GM12873 (cell line): Measurements from ENCODE around the gene FYN.

Experiments used
- CTCF ChIP-seq: IDR thresholded peaks from 2 replicates; pipeline ENCODE4 v1.5.1; 2012; ENCODE audit warnings: low read depth, mild to moderate bottlenecking, moderate library complexity, low read length, control low read depth; ENCODE audit not compliant: insufficient read depth; ENCODE audit errors: missing control alignments

FYN gene

GRCh38 chr6:111912904-111913303 lies 39.7 kb upstream of the FYN start:
- TF ChIP-seq CTCF, result no peak

DNA sequence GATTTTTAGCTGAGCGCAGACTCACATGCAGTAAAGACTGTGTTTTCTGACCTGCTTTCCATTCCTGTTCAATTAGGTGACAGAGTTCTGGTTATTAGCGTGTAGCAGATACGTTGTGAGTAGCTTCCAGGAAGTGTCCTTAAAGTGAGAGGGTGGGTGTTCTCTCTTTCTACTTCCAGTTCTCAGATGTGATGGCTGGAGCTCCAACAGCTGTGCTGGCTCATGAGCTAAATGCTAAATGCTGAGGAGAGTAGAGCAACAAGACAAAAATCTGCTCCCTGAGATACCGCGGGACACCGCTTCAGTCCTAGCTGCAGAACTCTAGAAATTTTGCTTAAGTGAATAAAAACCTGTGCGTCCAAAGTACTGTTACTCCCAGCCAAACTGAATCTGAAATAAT lies 38.2 kb upstream of the FYN start:
- TF ChIP-seq CTCF, result no peak

DNA sequence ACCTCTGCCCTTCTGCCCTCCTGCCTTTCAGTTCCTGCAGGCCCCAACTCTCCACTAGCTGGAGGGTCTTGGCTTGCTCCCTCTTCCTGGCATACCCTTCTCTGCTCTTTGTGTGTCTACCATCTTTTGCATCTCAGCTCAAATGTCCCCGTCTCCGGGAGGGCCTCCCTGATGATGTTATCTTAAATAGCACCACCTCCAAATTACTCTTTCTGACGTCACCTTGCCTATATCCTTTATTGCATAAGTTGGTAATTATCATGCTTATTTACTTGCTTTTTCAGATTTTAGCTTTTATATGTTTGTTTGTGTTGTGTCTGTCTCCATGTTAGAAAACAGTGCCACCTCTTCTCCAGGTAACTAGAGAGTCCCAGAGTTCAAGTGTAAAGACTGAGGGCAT lies 36.0 kb upstream of the FYN start:
- no peak for TF ChIP-seq CTCF

GRCh38 chr6:111900735-111901134 lies 27.5 kb upstream of the FYN start:
- TF ChIP-seq CTCF, result no peak

DNA sequence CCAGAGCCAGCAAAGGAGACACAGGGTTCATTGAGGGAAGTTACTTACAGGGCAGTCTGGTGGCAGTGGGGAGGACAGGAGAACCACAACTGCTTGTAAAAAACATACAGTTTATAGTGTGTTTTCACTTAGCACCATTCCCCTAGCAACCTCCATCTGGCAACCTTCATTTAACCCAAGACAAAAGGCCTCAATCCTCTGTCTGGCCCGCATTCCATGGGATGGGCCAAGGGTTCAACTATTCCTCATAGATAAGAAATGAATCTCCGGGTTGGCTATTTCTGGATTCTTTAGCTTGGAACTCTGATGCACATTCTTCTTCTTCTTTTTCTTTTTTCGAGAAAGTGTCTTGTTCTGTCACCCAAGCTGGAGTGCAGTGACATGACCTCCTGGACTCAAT lies 26.3 kb upstream of the FYN start:
- TF ChIP-seq CTCF, result no peak

DNA sequence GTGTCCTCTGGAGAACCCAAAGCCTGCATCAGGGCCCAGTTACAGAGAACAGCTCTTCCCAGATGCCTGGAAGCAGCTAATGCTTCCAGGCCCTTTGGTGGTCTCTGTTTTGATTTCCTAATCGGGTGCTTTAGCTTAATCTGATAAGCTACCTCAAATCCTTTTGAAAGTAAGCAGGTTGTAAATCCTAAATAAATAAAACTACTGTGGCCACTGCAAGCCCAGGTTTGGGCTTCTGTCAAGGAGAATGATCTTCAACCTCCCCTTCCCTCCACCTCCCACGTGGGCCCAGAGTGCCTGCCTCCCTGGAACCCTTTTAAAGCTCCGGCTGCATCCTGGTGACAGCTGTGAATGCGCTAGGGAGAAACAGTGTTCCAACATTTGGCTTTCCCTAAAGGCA lies 25.2 kb upstream of the FYN start:
- TF ChIP-seq CTCF, result no peak

DNA sequence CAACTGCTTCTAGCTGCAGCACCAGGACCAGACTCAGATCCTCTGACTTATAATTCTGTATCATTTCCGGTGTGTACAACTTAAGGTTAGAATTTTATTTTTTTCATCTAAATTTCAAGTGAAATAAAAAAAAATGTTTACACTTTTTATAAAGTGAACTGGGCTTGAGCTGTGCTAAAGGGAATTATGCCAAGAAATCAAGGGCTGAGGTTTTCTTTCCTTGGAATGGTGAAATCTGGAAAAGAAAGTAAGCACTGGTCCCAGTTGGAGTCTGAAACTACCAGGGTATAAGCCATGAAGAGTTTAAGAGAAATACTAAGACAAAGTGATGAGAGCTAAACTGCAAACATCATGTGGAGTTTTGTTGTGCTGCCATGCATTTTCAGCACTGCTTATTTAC lies 21.7 kb upstream of the FYN start:
- no peak for TF ChIP-seq CTCF

DNA sequence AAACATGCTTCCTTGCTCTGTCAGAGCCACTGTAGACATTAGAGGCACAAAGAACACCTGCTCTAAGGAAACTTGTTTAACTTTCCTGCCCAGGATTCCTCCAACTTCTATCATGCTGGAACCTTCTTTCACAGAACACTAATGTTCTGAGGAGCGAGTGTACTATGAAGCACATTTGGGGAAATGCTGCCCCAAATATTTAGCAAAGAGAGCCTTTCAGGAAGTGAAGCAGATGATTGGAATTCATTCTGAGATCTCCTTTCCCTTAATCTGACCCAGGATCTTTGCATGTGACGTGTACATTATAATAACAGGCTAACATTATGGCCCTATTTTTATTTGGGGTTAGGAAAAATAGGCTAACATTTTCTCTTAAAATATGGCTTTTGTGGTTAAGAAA lies 21.0 kb upstream of the FYN start:
- TF ChIP-seq CTCF, result no peak
